DND-41 (cell line): ENCODE data around the gene ASF1B.

Source experiments
- ATAC-seq: fragments of 200-7000 bp; cut with Tn5 transposase; 3 replicates; pipeline ENCODE4 v1.9.1; 2021; ENCODE audit warnings: low read depth; ENCODE audit not compliant: insufficient read depth
- DNase-seq: peaks from one replicate; pipeline ENCODE4 v3.0.0-alpha.2; 2020
- H2AFZ ChIP-seq: 2 replicates; pipeline ENCODE4 v1.6.0; 2012; ENCODE audit warnings: low read depth, low read length
- H3K27ac ChIP-seq: 2 replicates; pipeline ENCODE4 v1.5.1; 2012; ENCODE audit warnings: low read length, inconsistent platforms
- H3K27me3 ChIP-seq: fragments of 200-600 bp; sonication (generic); 2 replicates; pipeline ENCODE4 v1.6.0; 2012; ENCODE audit warnings: low read length, mild to moderate bottlenecking, inconsistent platforms; ENCODE audit not compliant: insufficient read depth, poor library complexity
- H3K36me3 ChIP-seq: 2 replicates; pipeline ENCODE4 v1.5.1; 2012; ENCODE audit warnings: low read length, inconsistent platforms; ENCODE audit not compliant: insufficient read depth
- H3K4me1 ChIP-seq: 2 replicates; pipeline ENCODE4 v1.5.1; 2012; ENCODE audit warnings: mild to moderate bottlenecking, low read length; ENCODE audit not compliant: insufficient read depth
- H3K4me2 ChIP-seq: 2 replicates; pipeline ENCODE4 v1.6.0; 2012; ENCODE audit warnings: mild to moderate bottlenecking, moderate library complexity, low read length, inconsistent platforms; ENCODE audit not compliant: insufficient read depth
- H3K4me3 ChIP-seq, 2 experiments: fragments of 200-600 bp in 1 of 2; shearing (Covaris generic) in 1 of 2; 2 replicates each; pipeline ENCODE4 v1.5.1; 2012 to 2016; ENCODE audit warnings: inconsistent platforms in 2 of 2, low read length in 2 of 2, mild to moderate bottlenecking in 2 of 2, low read depth in 1 of 2, moderate library complexity in 1 of 2
- H3K79me2 ChIP-seq: 2 replicates; pipeline ENCODE4 v1.6.0; 2012; ENCODE audit warnings: low read length, inconsistent platforms; ENCODE audit not compliant: insufficient read depth
- H3K9ac ChIP-seq: 2 replicates; pipeline ENCODE4 v1.6.0; 2012; ENCODE audit warnings: low read depth, mild to moderate bottlenecking, inconsistent platforms, low read length, moderate library complexity
- H3K9me3 ChIP-seq: 2 replicates; pipeline ENCODE4 v1.5.1; 2012; ENCODE audit warnings: low read length, moderate library complexity, mild to moderate bottlenecking, inconsistent platforms; ENCODE audit not compliant: insufficient read depth, severe bottlenecking
- H4K20me1 ChIP-seq: 2 replicates; pipeline ENCODE4 v1.6.0; 2012; ENCODE audit warnings: low read length; ENCODE audit not compliant: insufficient read depth
- EZH2 ChIP-seq: IDR thresholded peaks from 3 replicates; pipeline ENCODE4 v1.6.1; 2012; ENCODE audit warnings: borderline replicate concordance, low read depth, mild to moderate bottlenecking, moderate library complexity, low read length, inconsistent platforms; ENCODE audit not compliant: severe bottlenecking
- TF ChIP-seq, protein P1 (sequence below): IDR thresholded peaks from 2 replicates; pipeline ENCODE4 v1.5.1; 2012; ENCODE audit warnings: borderline replicate concordance, low read length, moderate library complexity, mild to moderate bottlenecking; ENCODE audit not compliant: poor library complexity, severe bottlenecking; ENCODE audit errors: extremely low read depth

The ASF1B gene

GRCh38 chr19:14102102-14102696, 34.2 kb downstream of the ASF1B start:
- Histone ChIP-seq H4K20me1 (no peaks in the 10 kb centered on the region), H2AFZ (no peak overlapping the region), H3K4me2 (no peak overlapping the region), H3K4me3 (no peak overlapping the region), H3K9ac (no peak overlapping the region), H3K9me3 (no peaks in the 10 kb centered on the region), H3K79me2 (no peaks in the 10 kb centered on the region), H3K4me1 (no peaks in the 10 kb centered on the region), H3K27me3 (no peaks in the 10 kb centered on the region), H3K27ac (no peak overlapping the region), H3K36me3 (peaks cover 49% of the 10 kb centered on the region)
- TF ChIP-seq EZH2: no peak
- TF ChIP-seq, protein P1, sequence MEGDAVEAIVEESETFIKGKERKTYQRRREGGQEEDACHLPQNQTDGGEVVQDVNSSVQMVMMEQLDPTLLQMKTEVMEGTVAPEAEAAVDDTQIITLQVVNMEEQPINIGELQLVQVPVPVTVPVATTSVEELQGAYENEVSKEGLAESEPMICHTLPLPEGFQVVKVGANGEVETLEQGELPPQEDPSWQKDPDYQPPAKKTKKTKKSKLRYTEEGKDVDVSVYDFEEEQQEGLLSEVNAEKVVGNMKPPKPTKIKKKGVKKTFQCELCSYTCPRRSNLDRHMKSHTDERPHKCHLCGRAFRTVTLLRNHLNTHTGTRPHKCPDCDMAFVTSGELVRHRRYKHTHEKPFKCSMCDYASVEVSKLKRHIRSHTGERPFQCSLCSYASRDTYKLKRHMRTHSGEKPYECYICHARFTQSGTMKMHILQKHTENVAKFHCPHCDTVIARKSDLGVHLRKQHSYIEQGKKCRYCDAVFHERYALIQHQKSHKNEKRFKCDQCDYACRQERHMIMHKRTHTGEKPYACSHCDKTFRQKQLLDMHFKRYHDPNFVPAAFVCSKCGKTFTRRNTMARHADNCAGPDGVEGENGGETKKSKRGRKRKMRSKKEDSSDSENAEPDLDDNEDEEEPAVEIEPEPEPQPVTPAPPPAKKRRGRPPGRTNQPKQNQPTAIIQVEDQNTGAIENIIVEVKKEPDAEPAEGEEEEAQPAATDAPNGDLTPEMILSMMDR: no peak
- DNase-seq: no peak
- no peak for ATAC-seq

GRCh38 chr19:14101003-14101545, 35.3 kb downstream of the ASF1B start:
- Histone ChIP-seq H3K9me3 (no peaks in the 10 kb centered on the region), H2AFZ (no peak overlapping the region), H3K79me2 (no peaks in the 10 kb centered on the region), H4K20me1 (no peaks in the 10 kb centered on the region), H3K4me1 (no peaks in the 10 kb centered on the region), H3K9ac (no peak overlapping the region), H3K27ac (no peak overlapping the region), H3K27me3 (no peaks in the 10 kb centered on the region), H3K4me3 (no peak overlapping the region), H3K4me2 (no peak overlapping the region), H3K36me3 (peaks cover 57% of the 10 kb centered on the region)
- DNase-seq (no peak), ATAC-seq (no peak)
- TF ChIP-seq EZH2: no peak
- TF ChIP-seq, protein P1: no peak

DNA sequence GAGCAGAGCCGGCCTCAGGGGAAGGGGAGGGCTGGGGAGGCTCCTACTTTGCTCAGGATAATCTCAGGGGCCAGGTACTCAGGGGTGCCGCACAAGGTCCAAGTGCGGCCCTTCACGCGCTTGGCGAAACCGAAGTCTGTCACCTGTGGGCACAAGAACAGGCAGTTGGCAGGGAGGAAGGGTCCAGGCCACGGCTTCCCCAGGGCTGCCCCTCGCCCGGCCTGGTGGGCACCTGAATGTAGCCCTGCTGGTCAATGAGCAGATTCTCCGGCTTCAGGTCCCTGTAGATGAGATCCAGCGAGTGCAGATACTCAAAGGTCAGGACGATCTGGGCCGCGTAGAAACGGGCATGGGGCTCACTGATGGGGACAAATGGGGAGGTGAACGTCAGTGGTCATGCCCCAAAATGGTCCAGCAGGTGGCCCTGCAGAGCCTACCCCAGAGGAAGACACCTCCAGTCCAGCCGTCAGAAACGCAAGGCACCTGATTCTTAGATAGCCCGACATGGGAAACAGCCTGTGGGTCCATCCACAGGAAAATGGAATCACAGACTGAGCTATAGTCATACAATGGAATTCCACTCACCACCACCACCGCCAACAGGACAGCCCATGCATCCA, 38.7 kb downstream of the ASF1B start:
- no peak for ATAC-seq
- no peak for TF ChIP-seq EZH2
- TF ChIP-seq, protein P1: peak; percentile 19
- no peaks in the 10 kb centered on the region for H3K79me2 ChIP-seq
- peaks cover 9% of the 10 kb centered on the region for H3K9me3 ChIP-seq
- H3K27me3 ChIP-seq: no peaks in the 10 kb centered on the region
- no peak for DNase-seq
- H2AFZ ChIP-seq: no peak overlapping the region
- peaks cover 44% of the 10 kb centered on the region for H3K36me3 ChIP-seq
- no peaks in the 10 kb centered on the region for H4K20me1 ChIP-seq
- no peak overlapping the region for H3K4me3 ChIP-seq
- H3K9ac ChIP-seq: no peak overlapping the region
- H3K4me2 ChIP-seq: no peak overlapping the region
- no peak overlapping the region for H3K27ac ChIP-seq
- no peaks in the 10 kb centered on the region; the same call in 1 of the 2 replicates for H3K4me1 ChIP-seq
